ENCODE measurements around the gene UBE2J2. TPM values are rescaled to one million over a fixed set of nuclear protein-coding genes. Genes with fewer than 3 reads are reported as not detected.

The UBE2J2 gene
- polyA plus RNA-seq, 1 donor from 2014 or later = 79.7 TPM

GRCh38 chr1:1215881-1216605, 57.6 kb downstream of the UBE2J2 start:
- H3K79me2 ChIP-seq (replicated peaks; ENCODE audit: insufficient read depth, low read length) = no peaks in the 10 kb centered on the region
- no peaks in the 10 kb centered on the region for H3K36me3 ChIP-seq (ENCODE audit: insufficient read depth, low read length)
- H3K27me3 ChIP-seq (ENCODE audit: insufficient read depth, low read depth, low read length) = no peaks in the 10 kb centered on the region
- no peak overlapping the region for H3K27ac ChIP-seq (ENCODE audit: low read length)
- no peaks in the 10 kb centered on the region for H3F3A ChIP-seq (ENCODE audit: insufficient read depth, low read length, poor library complexity, severe bottlenecking)
- TF ChIP-seq SMC3 (conservative IDR thresholded peaks at IDR 0.05; ENCODE audit: poor library complexity) = no peak
- TF ChIP-seq REST (IDR thresholded peaks at IDR 0.05; ENCODE audit: borderline replicate concordance) = no peak
- TF ChIP-seq POLR2AphosphoS5 (IDR thresholded peaks at IDR 0.05) = no peak
- no peak for TF ChIP-seq MXI1 (conservative IDR thresholded peaks at IDR 0.05; ENCODE audit: poor library complexity, severe bottlenecking)
- TF ChIP-seq RAD21 (conservative IDR thresholded peaks at IDR 0.05) = no peak
- TF ChIP-seq EP300 (conservative IDR thresholded peaks at IDR 0.05; ENCODE audit: poor library complexity, severe bottlenecking) = no peak
- TF ChIP-seq CTCF (IDR thresholded peaks at IDR 0.05; ENCODE audit: poor library complexity, severe bottlenecking) = no peak
- no peak for TF ChIP-seq TAF1 (IDR thresholded peaks at IDR 0.05; ENCODE audit: low read depth)
- TF ChIP-seq EZH2 (IDR thresholded peaks at IDR 0.05; ENCODE audit: borderline replicate concordance, insufficient read depth, low read length, poor library complexity, severe bottlenecking) = no peak
- no peaks in the 10 kb centered on the region for H3K9me2 ChIP-seq (ENCODE audit: insufficient read depth, low read length)
- H3K4me2 ChIP-seq (ENCODE audit: low read length) = no peak overlapping the region
- H3K4me3 ChIP-seq (ENCODE audit: low read length) = no peak overlapping the region
- H3K9ac ChIP-seq (ENCODE audit: low read length) = no peak overlapping the region
- no peaks in the 10 kb centered on the region for H3K9me3 ChIP-seq (ENCODE audit: low read length)
- H2AFZ ChIP-seq (ENCODE audit: low read depth, low read length) = no peak overlapping the region
- H4K20me1 ChIP-seq (ENCODE audit: insufficient read depth) = no peaks in the 10 kb centered on the region

GRCh38 chr1:1215080-1215676, 58.5 kb downstream of the UBE2J2 start:
- no peaks in the 10 kb centered on the region for H3K9me3 ChIP-seq (ENCODE audit: low read length)
- H3K9me2 ChIP-seq (ENCODE audit: insufficient read depth, low read length) = no peaks in the 10 kb centered on the region
- H3F3A ChIP-seq (ENCODE audit: insufficient read depth, low read length, poor library complexity, severe bottlenecking) = no peaks in the 10 kb centered on the region
- no peaks in the 10 kb centered on the region for H3K79me2 ChIP-seq (replicated peaks; ENCODE audit: insufficient read depth, low read length)
- no peaks in the 10 kb centered on the region for H4K20me1 ChIP-seq (ENCODE audit: insufficient read depth)
- no peaks in the 10 kb centered on the region for H3K36me3 ChIP-seq (ENCODE audit: insufficient read depth, low read length)
- TF ChIP-seq EP300 (conservative IDR thresholded peaks at IDR 0.05; ENCODE audit: poor library complexity, severe bottlenecking) = no peak
- TF ChIP-seq REST (IDR thresholded peaks at IDR 0.05; ENCODE audit: borderline replicate concordance) = no peak
- TF ChIP-seq EZH2 (IDR thresholded peaks at IDR 0.05; ENCODE audit: borderline replicate concordance, insufficient read depth, low read length, poor library complexity, severe bottlenecking) = no peak
- TF ChIP-seq POLR2AphosphoS5 (IDR thresholded peaks at IDR 0.05) = no peak
- TF ChIP-seq SMC3 (conservative IDR thresholded peaks at IDR 0.05; ENCODE audit: poor library complexity) = no peak
- TF ChIP-seq MXI1 (conservative IDR thresholded peaks at IDR 0.05; ENCODE audit: poor library complexity, severe bottlenecking) = no peak
- TF ChIP-seq TAF1 (IDR thresholded peaks at IDR 0.05; ENCODE audit: low read depth) = no peak
- no peak for TF ChIP-seq RAD21 (conservative IDR thresholded peaks at IDR 0.05)
- no peak for TF ChIP-seq CTCF (IDR thresholded peaks at IDR 0.05; ENCODE audit: poor library complexity, severe bottlenecking)
- H3K27me3 ChIP-seq (ENCODE audit: insufficient read depth, low read depth, low read length) = no peaks in the 10 kb centered on the region
- no peak overlapping the region for H3K9ac ChIP-seq (ENCODE audit: low read length)
- no peak overlapping the region for H2AFZ ChIP-seq (ENCODE audit: low read depth, low read length)
- no peak overlapping the region for H3K4me2 ChIP-seq (ENCODE audit: low read length)
- H3K27ac ChIP-seq (ENCODE audit: low read length) = no peak overlapping the region
- no peak overlapping the region for H3K4me3 ChIP-seq (ENCODE audit: low read length)

All from neural cell (in vitro differentiated cells).